LNCAP (cell line): ENCODE results near the gene CRAMP1.

Source experiments
- CTCF ChIP-seq: fragments of 450-650 bp; IDR thresholded peaks from 2 replicates; pipeline ENCODE4 v1.5.1; 2017; ENCODE audit warnings: mild to moderate bottlenecking

CRAMP1 gene

GRCh38 chr16:1606774-1607173 lies 5.4 kb upstream of the CRAMP1 start:
- TF ChIP-seq CTCF: no peak

GRCh38 chr16:1607971-1608370 lies 4.2 kb upstream of the CRAMP1 start:
- TF ChIP-seq CTCF: no peak

- no peak; the same call in 1 of the 2 replicates for TF ChIP-seq CTCF
Observed at GRCh38 chr16:1610071-1610898, 1.9 kb upstream of the CRAMP1 start.

GRCh38 chr16:1610899-1611632 lies 1.1 kb upstream of the CRAMP1 start:
- TF ChIP-seq CTCF: no peak

GRCh38 chr16:1613211-1613622 lies 1.1 kb downstream of the CRAMP1 start:
- TF ChIP-seq CTCF: no peak

GRCh38 chr16:1613728-1614455 lies 1.7 kb downstream of the CRAMP1 start:
- TF ChIP-seq CTCF: no peak

- no peak for TF ChIP-seq CTCF
Observed at GRCh38 chr16:1614456-1615102, 2.4 kb downstream of the CRAMP1 start.
